ENCODE results near the gene NOD2. TPM values are rescaled to one million over a fixed set of nuclear protein-coding genes. Genes with fewer than 3 reads are reported as not detected.

The NOD2 gene
- total RNA-seq, 1 experiment from 2014 or later: 5.4 TPM

- TF ChIP-seq ELF1 (IDR thresholded peaks at IDR 0.05; ENCODE audit: borderline replicate concordance, low read depth): no peak
- no peak for TF ChIP-seq EZH2phosphoT487 (IDR thresholded peaks at IDR 0.05; ENCODE audit: borderline replicate concordance)
- TF ChIP-seq POLR2A (IDR thresholded peaks at IDR 0.05; ENCODE audit: borderline replicate concordance, extremely low read depth, insufficient read depth, insufficient read length): no peak
Measured at GRCh38 chr16:50718061-50718760, 24.8 kb downstream of the NOD2 start (continued).

- 0 out of 2 replicates have a peak, but pooled peaks have one; percentile 4 for ATAC-seq
- Histone ChIP-seq H3K9ac (ENCODE audit: low read length) (no peak overlapping the region), H3K4me2 (ENCODE audit: low read length) (no peak overlapping the region), H3K9me2 (ENCODE audit: insufficient read depth) (no peaks in the 10 kb centered on the region), H3K27me3 (ENCODE audit: insufficient read depth, low read length) (no peaks in the 10 kb centered on the region), H3K27ac (ENCODE audit: low read depth, low read length) (no peak overlapping the region), H2AFZ (ENCODE audit: low read depth, low read length, poor library complexity, severe bottlenecking) (no peak overlapping the region), H3K36me3 (ENCODE audit: control insufficient read depth in 1 of 2, insufficient read depth in 2 of 2, low read length in 2 of 2) (0 out of 4 replicates have a peak, but pooled peaks cover 0 to 2% of the 10 kb centered on the region in 2 experiments), H3K9me3 (ENCODE audit: control insufficient read depth in 1 of 2, insufficient read depth in 1 of 2, low read depth in 1 of 2, low read length in 2 of 2) (no peaks in the 10 kb centered on the region), H3K79me2 (ENCODE audit: insufficient read depth, low read length) (no peaks in the 10 kb centered on the region), H3K4me3 (replicated peaks in 1 of 2; ENCODE audit: low read depth in 1 of 2, low read length in 2 of 2) (no peak overlapping the region), H3K4me1 (ENCODE audit: control insufficient read depth in 1 of 2, insufficient read depth in 2 of 2, low read length in 2 of 2) (peaks cover 2 to 13% of the 10 kb centered on the region in 2 experiments; a peak in 3 of 4 replicates), H4K20me1 (ENCODE audit: insufficient read depth) (no peaks in the 10 kb centered on the region)
- POLR2A ChIA-PET: no interaction called here
- DNase-seq (ENCODE audit: low read depth, low spot score): no peak
- RAD21 ChIA-PET (ENCODE audit: low non-redundant PET in 1 of 2, low total read pairs in 2 of 2, uncharacterized antibody in 2 of 2, unreplicated experiment in 2 of 2): no interaction called here
- TF ChIP-seq POLR2A (IDR thresholded peaks at IDR 0.05; ENCODE audit: borderline replicate concordance, extremely low read depth, insufficient read depth, insufficient read length): no peak
- TF ChIP-seq EGR1 (IDR thresholded peaks at IDR 0.05; ENCODE audit: low read depth): no peak
- TF ChIP-seq YY1 (IDR thresholded peaks at IDR 0.05; ENCODE audit: extremely low read depth, insufficient replicate concordance, low read depth, low read length): no peak
- no peak for TF ChIP-seq REST (IDR thresholded peaks at IDR 0.05; ENCODE audit: low read depth)
- no peak for TF ChIP-seq POLR2AphosphoS5 (IDR thresholded peaks at IDR 0.05; ENCODE audit: low read depth, low read length)
- no peak for TF ChIP-seq ELF1 (IDR thresholded peaks at IDR 0.05; ENCODE audit: borderline replicate concordance, low read depth)
- TF ChIP-seq ATF3 (IDR thresholded peaks at IDR 0.05): no peak
- no peak for TF ChIP-seq SRF (IDR thresholded peaks at IDR 0.05; ENCODE audit: low read depth)
- TF ChIP-seq JUND (IDR thresholded peaks at IDR 0.05): no peak
- no peak for TF ChIP-seq SP1 (IDR thresholded peaks at IDR 0.05; ENCODE audit: low read depth)
- TF ChIP-seq ZBTB33 (IDR thresholded peaks at IDR 0.05; ENCODE audit: extremely low read depth, insufficient replicate concordance, low read length): no peak
- no peak for TF ChIP-seq ZNF274 (IDR thresholded peaks at IDR 0.05; ENCODE audit: low read depth, low read length)
- no peak for TF ChIP-seq RAD21 (IDR thresholded peaks at IDR 0.05; ENCODE audit: low read depth)
- TF ChIP-seq FOSL1 (IDR thresholded peaks at IDR 0.05; ENCODE audit: low read depth): no peak
- TF ChIP-seq EZH2 (IDR thresholded peaks at IDR 0.05): no peak
- no peak for TF ChIP-seq SIN3A (IDR thresholded peaks at IDR 0.05; ENCODE audit: low read depth)
- no peak for TF ChIP-seq ZFX (IDR thresholded peaks at IDR 0.05)
- intact Hi-C loops (cut with micrococcal nuclease): no loop called here
- BruUV-seq (replicated peaks): no TSS peak
- CTCF ChIA-PET: no interaction called here
Measured at GRCh38 chr16:50718761-50719400, 25.5 kb downstream of the NOD2 start.
